ENCODE measurements around the gene MEI1. TPM values are rescaled to one million over a fixed set of nuclear protein-coding genes. Genes with fewer than 3 reads are reported as not detected.

Gene MEI1
- polyA plus RNA-seq, 1 donor from 2014 or later, result not detected

- no peaks in the 10 kb centered on the region for H3K36me3 ChIP-seq (ENCODE audit: insufficient read depth, low read length)
- no peak overlapping the region for H2AFZ ChIP-seq (ENCODE audit: low read depth, low read length)
- no peak overlapping the region for H3K4me2 ChIP-seq (ENCODE audit: low read length)
- no peaks in the 10 kb centered on the region for H3K79me2 ChIP-seq (replicated peaks; ENCODE audit: insufficient read depth, low read length)
- no peak overlapping the region for H3K9ac ChIP-seq (ENCODE audit: low read length)
- no peaks in the 10 kb centered on the region for H4K20me1 ChIP-seq (ENCODE audit: insufficient read depth)
- H3K27me3 ChIP-seq (ENCODE audit: insufficient read depth, low read depth, low read length), result no peaks in the 10 kb centered on the region
- no peaks in the 10 kb centered on the region for H3K9me2 ChIP-seq (ENCODE audit: insufficient read depth, low read length)
- no peak for TF ChIP-seq TAF1 (IDR thresholded peaks at IDR 0.05; ENCODE audit: low read depth)
- TF ChIP-seq, protein P1, sequence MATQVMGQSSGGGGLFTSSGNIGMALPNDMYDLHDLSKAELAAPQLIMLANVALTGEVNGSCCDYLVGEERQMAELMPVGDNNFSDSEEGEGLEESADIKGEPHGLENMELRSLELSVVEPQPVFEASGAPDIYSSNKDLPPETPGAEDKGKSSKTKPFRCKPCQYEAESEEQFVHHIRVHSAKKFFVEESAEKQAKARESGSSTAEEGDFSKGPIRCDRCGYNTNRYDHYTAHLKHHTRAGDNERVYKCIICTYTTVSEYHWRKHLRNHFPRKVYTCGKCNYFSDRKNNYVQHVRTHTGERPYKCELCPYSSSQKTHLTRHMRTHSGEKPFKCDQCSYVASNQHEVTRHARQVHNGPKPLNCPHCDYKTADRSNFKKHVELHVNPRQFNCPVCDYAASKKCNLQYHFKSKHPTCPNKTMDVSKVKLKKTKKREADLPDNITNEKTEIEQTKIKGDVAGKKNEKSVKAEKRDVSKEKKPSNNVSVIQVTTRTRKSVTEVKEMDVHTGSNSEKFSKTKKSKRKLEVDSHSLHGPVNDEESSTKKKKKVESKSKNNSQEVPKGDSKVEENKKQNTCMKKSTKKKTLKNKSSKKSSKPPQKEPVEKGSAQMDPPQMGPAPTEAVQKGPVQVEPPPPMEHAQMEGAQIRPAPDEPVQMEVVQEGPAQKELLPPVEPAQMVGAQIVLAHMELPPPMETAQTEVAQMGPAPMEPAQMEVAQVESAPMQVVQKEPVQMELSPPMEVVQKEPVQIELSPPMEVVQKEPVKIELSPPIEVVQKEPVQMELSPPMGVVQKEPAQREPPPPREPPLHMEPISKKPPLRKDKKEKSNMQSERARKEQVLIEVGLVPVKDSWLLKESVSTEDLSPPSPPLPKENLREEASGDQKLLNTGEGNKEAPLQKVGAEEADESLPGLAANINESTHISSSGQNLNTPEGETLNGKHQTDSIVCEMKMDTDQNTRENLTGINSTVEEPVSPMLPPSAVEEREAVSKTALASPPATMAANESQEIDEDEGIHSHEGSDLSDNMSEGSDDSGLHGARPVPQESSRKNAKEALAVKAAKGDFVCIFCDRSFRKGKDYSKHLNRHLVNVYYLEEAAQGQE (IDR thresholded peaks at IDR 0.05; ENCODE audit: borderline replicate concordance), result no peak
- no peak for TF ChIP-seq RAD21 (conservative IDR thresholded peaks at IDR 0.05)
- TF ChIP-seq MXI1 (conservative IDR thresholded peaks at IDR 0.05; ENCODE audit: poor library complexity, severe bottlenecking), result no peak
- TF ChIP-seq SMC3 (conservative IDR thresholded peaks at IDR 0.05; ENCODE audit: poor library complexity), result no peak
- TF ChIP-seq EP300 (conservative IDR thresholded peaks at IDR 0.05; ENCODE audit: poor library complexity, severe bottlenecking), result no peak
- TF ChIP-seq, protein P2, sequence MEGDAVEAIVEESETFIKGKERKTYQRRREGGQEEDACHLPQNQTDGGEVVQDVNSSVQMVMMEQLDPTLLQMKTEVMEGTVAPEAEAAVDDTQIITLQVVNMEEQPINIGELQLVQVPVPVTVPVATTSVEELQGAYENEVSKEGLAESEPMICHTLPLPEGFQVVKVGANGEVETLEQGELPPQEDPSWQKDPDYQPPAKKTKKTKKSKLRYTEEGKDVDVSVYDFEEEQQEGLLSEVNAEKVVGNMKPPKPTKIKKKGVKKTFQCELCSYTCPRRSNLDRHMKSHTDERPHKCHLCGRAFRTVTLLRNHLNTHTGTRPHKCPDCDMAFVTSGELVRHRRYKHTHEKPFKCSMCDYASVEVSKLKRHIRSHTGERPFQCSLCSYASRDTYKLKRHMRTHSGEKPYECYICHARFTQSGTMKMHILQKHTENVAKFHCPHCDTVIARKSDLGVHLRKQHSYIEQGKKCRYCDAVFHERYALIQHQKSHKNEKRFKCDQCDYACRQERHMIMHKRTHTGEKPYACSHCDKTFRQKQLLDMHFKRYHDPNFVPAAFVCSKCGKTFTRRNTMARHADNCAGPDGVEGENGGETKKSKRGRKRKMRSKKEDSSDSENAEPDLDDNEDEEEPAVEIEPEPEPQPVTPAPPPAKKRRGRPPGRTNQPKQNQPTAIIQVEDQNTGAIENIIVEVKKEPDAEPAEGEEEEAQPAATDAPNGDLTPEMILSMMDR (IDR thresholded peaks at IDR 0.05; ENCODE audit: poor library complexity, severe bottlenecking), result no peak
- no peak for TF ChIP-seq EZH2 (IDR thresholded peaks at IDR 0.05; ENCODE audit: borderline replicate concordance, insufficient read depth, low read length, poor library complexity, severe bottlenecking)
- TF ChIP-seq POLR2AphosphoS5 (IDR thresholded peaks at IDR 0.05), result no peak
- H3K9me3 ChIP-seq (ENCODE audit: low read length), result no peaks in the 10 kb centered on the region
- no peak overlapping the region for H3K4me3 ChIP-seq (ENCODE audit: low read length)
- no peaks in the 10 kb centered on the region for H3F3A ChIP-seq (ENCODE audit: insufficient read depth, low read length, poor library complexity, severe bottlenecking)
- H3K27ac ChIP-seq (ENCODE audit: low read length), result no peak overlapping the region
Measured at GRCh38 chr22:41781507-41781906, 82.2 kb downstream of the MEI1 start.

- Histone ChIP-seq H3K27me3 (ENCODE audit: insufficient read depth, low read depth, low read length) (no peaks in the 10 kb centered on the region), H2AFZ (ENCODE audit: low read depth, low read length) (no peak overlapping the region), H3K9me2 (ENCODE audit: insufficient read depth, low read length) (no peaks in the 10 kb centered on the region), H3F3A (ENCODE audit: insufficient read depth, low read length, poor library complexity, severe bottlenecking) (no peaks in the 10 kb centered on the region), H4K20me1 (ENCODE audit: insufficient read depth) (no peaks in the 10 kb centered on the region), H3K79me2 (replicated peaks; ENCODE audit: insufficient read depth, low read length) (no peaks in the 10 kb centered on the region), H3K4me3 (ENCODE audit: low read length) (no peak overlapping the region), H3K9ac (ENCODE audit: low read length) (no peak overlapping the region), H3K9me3 (ENCODE audit: low read length) (no peaks in the 10 kb centered on the region), H3K27ac (ENCODE audit: low read length) (no peak overlapping the region), H3K4me2 (ENCODE audit: low read length) (no peak overlapping the region), H3K36me3 (ENCODE audit: insufficient read depth, low read length) (no peaks in the 10 kb centered on the region)
- TF ChIP-seq POLR2AphosphoS5 (IDR thresholded peaks at IDR 0.05) (no peak), RAD21 (conservative IDR thresholded peaks at IDR 0.05) (no peak), MXI1 (conservative IDR thresholded peaks at IDR 0.05; ENCODE audit: poor library complexity, severe bottlenecking) (no peak), TAF1 (IDR thresholded peaks at IDR 0.05; ENCODE audit: low read depth) (no peak), SMC3 (conservative IDR thresholded peaks at IDR 0.05; ENCODE audit: poor library complexity) (no peak), EP300 (conservative IDR thresholded peaks at IDR 0.05; ENCODE audit: poor library complexity, severe bottlenecking) (no peak), EZH2 (IDR thresholded peaks at IDR 0.05; ENCODE audit: borderline replicate concordance, insufficient read depth, low read length, poor library complexity, severe bottlenecking) (no peak)
- TF ChIP-seq, protein P2 (IDR thresholded peaks at IDR 0.05; ENCODE audit: poor library complexity, severe bottlenecking), result no peak
- TF ChIP-seq, protein P1 (IDR thresholded peaks at IDR 0.05; ENCODE audit: borderline replicate concordance), result no peak
Measured at GRCh38 chr22:41782316-41782715, 83.0 kb downstream of the MEI1 start.
